Tibial nerve (tissue), 4 donors: Measurements from ENCODE around the gene DDX54.

Source experiments
- EP300 ChIP-seq, 2 donors: sonication (generic); formaldehyde crosslinking; IDR thresholded peaks; one replicate each; pipeline ENCODE4 v1.6.1; 2017; ENCODE audit warnings: antibody characterized with exemption in 2 of 2, mild to moderate bottlenecking in 1 of 2
- POLR2A ChIP-seq, 2 donors: fragments of 450-650 bp; IDR thresholded peaks; one replicate each; pipeline ENCODE4 v1.6.1; 2017; ENCODE audit warnings: antibody characterized with exemption in 2 of 2, mild to moderate bottlenecking in 2 of 2, moderate library complexity in 2 of 2
- TF ChIP-seq, protein P1 (sequence below), 5 experiments: fragments of 200-600 bp in 3 of 5; fragments of 450-650 bp in 2 of 5; sonication (generic) in 3 of 5; IDR thresholded peaks; one replicate each; pipeline ENCODE4 v1.5.1; 2016 to 2019; ENCODE audit warnings: antibody characterized with exemption in 5 of 5, mild to moderate bottlenecking in 3 of 5, moderate library complexity in 2 of 5

DNA sequence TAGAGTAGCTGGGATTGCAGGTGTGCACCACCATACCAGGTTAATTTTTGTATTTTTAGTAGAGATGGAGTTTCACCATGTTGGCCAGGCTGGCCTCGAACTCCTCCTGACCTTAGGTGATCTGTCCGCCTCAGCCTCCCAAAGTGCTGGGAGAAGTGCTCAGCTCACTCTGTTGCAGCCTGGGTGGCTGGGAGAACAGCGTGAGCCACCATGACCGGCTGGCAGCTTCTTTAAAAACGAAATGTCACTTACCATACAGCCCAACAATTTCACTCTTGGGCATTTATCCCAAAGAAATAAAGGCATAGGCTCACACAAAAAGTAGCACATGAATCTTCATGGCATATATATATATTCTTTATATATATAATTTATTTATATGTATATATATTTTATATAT is 40.5 kb downstream of the DDX54 start:
- TF ChIP-seq, protein P1, sequence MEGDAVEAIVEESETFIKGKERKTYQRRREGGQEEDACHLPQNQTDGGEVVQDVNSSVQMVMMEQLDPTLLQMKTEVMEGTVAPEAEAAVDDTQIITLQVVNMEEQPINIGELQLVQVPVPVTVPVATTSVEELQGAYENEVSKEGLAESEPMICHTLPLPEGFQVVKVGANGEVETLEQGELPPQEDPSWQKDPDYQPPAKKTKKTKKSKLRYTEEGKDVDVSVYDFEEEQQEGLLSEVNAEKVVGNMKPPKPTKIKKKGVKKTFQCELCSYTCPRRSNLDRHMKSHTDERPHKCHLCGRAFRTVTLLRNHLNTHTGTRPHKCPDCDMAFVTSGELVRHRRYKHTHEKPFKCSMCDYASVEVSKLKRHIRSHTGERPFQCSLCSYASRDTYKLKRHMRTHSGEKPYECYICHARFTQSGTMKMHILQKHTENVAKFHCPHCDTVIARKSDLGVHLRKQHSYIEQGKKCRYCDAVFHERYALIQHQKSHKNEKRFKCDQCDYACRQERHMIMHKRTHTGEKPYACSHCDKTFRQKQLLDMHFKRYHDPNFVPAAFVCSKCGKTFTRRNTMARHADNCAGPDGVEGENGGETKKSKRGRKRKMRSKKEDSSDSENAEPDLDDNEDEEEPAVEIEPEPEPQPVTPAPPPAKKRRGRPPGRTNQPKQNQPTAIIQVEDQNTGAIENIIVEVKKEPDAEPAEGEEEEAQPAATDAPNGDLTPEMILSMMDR (IDR thresholded peaks at IDR 0.05) = no peak
- no peak for TF ChIP-seq POLR2A (IDR thresholded peaks at IDR 0.05)
- TF ChIP-seq EP300 (IDR thresholded peaks at IDR 0.05) = no peak
